Thyroid gland (tissue), 4 donors: ENCODE results near the gene SERPINA12.

Experiments used
- POLR2A ChIP-seq, 2 donors: fragments of 450-650 bp; IDR thresholded peaks; one replicate each; pipeline ENCODE4 v1.6.1; 2017; ENCODE audit warnings: antibody characterized with exemption in 2 of 2, mild to moderate bottlenecking in 2 of 2, moderate library complexity in 1 of 2
- TF ChIP-seq, protein P1 (sequence below), 6 experiments: fragments of 200-600 bp in 3 of 6; fragments of 450-650 bp in 3 of 6; sonication (generic) in 3 of 6; IDR thresholded peaks; one replicate each; pipeline ENCODE4 v1.5.1; 2016 to 2019; ENCODE audit warnings: antibody characterized with exemption in 6 of 6, mild to moderate bottlenecking in 2 of 6, inconsistent platforms in 1 of 6, moderate library complexity in 1 of 6

DNA sequence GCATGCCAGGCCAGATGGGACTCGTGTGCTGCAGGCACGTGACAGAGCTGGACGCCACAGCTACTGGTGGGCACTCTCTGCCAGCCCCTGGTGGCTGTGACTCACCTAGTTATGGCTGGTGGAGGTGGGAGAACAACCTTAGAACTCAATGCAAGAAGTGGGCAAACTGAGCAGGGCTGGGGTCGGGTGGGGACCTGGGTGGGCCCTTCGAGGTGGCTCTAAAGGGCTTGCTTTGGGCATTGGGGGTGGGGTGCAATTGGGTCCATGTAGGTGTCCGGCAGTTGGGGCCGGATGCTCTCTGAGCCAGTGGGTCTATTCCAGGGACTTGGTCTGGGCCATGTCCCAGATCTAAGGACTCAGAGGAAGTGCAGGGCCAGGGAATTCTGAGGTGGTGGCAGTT lies 5.1 kb upstream of the SERPINA12 start:
- TF ChIP-seq, protein P1, sequence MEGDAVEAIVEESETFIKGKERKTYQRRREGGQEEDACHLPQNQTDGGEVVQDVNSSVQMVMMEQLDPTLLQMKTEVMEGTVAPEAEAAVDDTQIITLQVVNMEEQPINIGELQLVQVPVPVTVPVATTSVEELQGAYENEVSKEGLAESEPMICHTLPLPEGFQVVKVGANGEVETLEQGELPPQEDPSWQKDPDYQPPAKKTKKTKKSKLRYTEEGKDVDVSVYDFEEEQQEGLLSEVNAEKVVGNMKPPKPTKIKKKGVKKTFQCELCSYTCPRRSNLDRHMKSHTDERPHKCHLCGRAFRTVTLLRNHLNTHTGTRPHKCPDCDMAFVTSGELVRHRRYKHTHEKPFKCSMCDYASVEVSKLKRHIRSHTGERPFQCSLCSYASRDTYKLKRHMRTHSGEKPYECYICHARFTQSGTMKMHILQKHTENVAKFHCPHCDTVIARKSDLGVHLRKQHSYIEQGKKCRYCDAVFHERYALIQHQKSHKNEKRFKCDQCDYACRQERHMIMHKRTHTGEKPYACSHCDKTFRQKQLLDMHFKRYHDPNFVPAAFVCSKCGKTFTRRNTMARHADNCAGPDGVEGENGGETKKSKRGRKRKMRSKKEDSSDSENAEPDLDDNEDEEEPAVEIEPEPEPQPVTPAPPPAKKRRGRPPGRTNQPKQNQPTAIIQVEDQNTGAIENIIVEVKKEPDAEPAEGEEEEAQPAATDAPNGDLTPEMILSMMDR (IDR thresholded peaks at IDR 0.05) = no peak
- no peak for TF ChIP-seq POLR2A (IDR thresholded peaks at IDR 0.05)
